ENCODE measurements around the gene RETN.

Gene RETN

DNA sequence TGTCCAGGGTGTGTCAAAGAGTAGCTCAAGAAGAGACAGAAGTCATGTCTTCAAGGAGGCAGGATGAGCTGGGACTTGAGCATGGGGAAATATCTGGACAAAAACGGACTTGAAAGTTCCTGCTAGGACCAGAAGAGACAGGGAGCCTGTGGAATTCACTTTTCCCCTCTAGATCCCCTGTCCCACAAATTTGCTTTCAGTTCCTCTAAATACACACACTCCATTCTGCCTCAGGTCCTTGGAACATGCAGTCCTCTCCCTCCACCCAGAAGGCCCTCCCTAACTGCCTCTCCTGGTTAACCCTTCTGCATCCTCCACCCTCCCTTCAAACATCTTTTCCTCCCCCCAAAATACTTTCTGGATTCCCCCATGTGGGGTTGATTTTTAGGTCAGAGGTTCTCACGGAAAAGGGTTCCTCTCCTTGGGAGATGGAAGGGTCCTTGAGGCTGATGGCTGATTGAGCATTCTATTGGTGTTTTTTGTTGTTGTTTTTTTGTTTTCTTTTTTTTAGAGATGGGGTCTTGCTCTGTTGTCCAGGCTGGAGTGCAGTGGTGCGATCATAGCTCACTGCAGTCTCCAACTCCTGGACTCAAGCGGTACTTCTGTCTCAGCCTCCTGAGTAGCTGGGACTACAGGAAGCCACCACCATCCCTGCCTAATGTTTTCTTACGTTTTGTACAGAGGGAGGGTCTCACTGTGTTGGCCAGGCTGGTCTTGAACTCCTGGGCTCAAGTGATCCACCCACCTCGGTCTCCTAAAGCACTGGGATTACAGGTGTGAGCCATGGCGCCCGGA, 6.9 kb upstream of the RETN start:
- no peak for FAIRE-seq

DNA sequence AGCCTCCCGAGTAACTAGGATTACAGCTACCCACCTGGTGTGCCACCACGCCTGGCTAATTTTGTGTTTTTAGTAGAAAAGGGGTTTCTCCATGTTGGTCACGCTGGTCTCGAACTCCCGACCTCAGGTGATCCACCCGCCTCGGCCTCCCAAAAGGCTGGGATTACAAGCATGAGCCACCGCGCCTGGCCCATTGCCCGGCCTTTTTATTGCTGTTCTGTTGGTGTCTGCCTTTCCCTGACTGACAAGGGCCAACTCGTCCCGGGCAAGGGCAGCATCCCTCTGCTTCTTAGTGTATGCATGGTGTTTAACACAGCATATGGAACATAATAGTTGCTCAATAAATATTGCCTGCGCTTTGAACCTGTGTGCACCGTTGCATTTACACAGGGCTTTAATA, 6.2 kb upstream of the RETN start:
- no peak for FAIRE-seq

DNA sequence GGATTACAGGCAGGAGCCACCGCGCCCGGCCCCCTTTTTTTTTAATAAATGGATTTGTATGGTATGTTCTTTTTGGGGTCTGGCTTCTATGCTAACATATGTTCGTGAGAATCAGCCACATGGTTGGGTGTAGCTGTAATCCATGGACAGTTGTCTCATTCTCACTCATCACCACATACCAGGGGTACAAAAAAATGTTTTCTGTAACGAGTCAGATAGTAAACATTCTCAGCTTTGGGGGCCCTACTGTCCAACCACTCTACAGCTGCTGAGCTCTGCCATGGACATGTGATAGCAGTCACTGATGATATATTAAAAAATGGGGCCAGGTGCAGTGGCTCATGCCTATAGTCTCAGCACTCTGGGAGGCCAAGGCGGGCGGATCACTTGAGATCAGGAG, 5.1 kb upstream of the RETN start:
- FAIRE-seq = no peak

DNA sequence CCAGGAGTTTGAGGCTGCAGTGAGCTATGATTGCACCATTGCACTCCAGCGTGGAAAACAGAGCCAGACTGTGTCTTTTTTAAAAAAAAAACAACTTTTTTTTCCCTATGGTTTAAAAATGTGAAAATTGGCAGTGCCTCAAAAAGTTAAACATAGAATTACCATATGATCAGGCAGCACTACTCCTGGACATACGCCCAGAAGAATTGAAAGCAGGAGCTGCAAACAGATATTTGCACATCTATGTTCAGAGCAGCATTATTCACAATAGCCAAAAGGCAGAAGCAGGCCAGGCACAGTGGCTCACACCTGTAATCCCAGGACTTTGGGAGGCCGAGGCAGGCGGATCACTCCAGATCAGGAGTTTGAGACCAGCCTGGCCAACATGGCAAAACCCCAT, 3.8 kb upstream of the RETN start:
- no peak for FAIRE-seq

DNA sequence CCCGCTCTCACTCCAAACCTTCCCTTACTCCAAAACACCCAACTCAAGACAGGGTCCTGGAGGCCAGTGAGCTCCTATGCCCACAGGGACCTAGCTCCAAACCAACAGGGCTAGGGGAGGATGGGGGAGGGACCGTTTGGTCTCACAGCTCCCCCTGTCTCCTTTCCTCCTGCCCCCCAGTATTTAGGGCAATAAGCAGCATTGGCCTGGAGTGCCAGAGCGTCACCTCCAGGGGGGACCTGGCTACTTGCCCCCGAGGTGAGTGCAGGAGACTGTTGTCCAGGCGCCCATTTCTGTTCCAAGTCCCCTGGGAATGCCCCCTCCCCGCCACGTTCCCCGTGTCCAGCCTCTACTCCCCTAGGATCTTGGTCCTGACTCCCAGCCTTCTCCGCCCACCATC, 792 bp downstream of the RETN start:
- FAIRE-seq = no peak

DNA sequence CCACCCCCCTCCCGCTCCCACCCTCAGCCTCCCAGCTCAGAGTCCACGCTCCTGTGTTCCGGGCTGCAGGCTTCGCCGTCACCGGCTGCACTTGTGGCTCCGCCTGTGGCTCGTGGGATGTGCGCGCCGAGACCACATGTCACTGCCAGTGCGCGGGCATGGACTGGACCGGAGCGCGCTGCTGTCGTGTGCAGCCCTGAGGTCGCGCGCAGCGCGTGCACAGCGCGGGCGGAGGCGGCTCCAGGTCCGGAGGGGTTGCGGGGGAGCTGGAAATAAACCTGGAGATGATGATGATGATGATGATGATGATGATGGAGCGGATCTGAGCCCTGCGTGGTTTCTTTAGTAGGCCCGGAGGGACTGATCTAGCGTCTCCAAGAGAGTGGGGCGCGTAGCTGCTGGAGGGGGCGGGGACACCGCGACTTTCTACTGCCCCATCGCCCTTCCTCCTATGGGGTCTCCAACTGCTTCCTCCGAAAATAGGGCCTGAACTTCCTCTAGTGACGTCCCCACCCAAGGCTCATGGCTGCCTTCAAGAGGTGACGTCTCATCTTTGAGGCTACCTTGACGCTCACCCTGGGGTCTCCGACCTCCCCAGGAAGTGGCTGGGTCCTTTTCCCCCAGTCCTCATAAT, 1.4 kb downstream of the RETN start:
- FAIRE-seq = no peak

DNA sequence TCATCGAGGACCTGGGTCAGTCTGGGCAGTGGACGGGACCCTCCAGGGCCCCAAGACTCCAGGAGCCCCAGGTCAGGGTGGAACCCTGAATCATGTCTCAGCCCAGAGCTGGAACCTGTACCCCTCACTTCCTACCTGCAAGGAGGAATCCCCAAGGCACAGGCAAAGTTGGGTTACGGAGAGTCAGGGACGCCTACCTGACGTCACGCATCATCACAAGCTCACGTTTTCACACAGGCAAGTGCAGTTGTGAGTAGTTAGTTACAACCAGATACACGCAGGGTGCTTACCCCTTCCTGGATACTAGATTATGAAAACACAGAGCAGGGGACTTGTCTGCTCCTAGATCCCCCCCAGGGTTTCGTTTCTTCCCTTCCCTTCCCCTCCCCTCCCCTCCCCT, 1.9 kb downstream of the RETN start:
- FAIRE-seq = no peak

DNA sequence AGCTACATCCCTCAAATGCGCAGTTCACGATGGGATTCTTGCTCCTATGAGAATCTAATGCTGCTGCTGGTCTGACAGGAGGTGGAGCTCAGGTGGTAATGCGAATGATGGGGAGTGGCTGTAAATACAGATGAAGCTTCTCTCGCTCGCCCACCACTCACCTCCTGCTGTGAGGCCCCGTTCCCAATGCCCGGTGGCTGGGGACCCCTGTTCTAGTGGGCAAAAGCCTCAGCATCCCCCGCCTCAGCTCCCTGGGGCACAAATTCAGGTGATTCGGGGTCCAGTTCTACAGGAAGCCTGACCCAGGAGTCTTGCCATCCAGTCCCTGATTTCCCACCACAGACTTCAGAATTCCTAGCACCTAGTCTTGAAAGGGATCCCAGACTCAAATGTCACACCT, 3.7 kb downstream of the RETN start:
- no peak for FAIRE-seq

DNA sequence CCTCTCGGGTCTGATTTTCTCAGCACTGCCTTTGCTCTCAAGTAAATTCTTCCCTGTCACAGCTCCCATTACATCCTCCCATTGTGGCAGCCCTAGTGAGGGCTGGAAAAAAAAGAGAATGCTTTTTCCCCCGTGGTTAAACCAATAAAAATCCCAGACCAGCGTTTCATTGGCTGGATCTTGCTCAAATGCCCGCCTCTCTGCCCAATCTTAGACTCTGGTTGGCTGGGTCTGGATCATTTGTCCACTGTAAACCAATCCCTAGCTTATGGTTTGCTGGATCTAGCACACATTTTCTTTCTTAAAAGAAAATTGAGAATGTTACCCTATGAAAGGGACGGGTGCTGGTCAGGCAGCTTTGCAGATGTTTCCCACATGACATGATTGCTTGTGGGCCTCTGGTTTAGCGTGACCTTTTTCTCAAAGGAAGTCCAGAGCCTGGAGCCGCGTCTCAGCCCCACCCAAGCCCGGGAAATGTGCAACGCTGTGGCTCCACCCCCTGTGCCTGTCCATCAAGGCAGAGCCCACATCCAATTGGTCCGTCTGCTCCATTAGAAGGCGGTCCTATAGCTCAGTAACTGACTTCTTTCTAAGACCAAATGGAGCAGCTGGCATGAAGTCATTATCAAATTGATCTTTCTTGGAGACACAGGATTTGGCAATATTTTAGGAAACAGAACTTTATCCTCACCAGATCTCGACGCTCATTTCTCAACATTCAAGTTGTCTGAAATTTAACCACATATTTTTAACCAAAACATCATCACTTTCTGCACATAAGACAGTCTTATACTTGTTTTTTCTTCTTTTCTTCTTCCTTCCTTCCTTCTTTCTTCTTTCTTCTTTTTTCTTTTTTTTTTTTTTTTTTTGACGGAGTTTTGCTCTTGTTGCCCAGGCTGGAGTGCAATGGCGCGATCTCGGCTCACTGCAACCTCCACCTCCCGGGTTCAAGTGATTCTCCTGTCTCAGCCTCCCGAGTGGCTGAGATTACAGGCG, 5.5 kb downstream of the RETN start:
- FAIRE-seq = no peak

DNA sequence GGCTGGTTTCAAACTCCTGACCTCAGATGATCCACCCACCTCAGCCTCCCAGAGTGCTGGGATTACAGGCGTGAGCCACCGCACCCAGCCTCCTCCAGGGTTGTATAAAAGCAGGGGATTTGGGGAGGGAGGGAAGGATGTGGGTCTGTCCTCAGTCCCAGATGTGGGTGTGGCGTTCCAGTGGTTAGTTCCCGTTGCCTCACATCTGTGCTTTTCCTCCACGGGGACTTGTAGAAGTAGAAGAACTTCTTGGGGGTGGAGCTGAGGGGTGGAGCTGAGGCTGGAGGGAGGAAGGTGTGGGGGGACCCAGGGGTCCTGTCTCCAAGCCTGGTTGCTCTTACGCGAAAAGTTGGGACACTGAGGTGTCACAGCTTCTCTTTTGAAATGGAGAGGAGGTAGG, 7.5 kb downstream of the RETN start:
- no peak for FAIRE-seq

DNA sequence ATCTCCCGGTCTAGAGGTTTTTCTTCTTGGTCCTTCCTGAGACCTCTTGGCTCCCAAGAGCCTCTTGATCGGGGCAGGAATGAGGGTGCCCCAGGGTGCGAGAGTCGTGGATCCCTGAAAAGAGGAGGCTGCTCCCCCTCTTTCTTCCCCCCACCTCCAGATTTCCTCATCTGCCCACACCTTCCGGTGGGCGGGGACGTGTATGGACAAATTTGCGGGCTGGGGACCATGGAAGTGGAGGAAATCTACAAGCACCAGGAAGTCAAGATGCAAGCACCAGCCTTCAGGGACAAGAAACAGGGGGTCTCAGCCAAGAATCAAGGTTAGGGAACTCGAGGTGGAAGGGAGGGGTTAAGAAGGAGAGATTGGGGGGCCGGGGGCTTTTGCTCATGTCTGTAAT, 8.0 kb downstream of the RETN start, which contains the start of gene MCEMP1:
Gene MCEMP1, plus strand, starts transcription at position 237 of the 400 bp plus-strand sequence. Its CDS starts 31 bp downstream, at position 268.
- no peak for FAIRE-seq

DNA sequence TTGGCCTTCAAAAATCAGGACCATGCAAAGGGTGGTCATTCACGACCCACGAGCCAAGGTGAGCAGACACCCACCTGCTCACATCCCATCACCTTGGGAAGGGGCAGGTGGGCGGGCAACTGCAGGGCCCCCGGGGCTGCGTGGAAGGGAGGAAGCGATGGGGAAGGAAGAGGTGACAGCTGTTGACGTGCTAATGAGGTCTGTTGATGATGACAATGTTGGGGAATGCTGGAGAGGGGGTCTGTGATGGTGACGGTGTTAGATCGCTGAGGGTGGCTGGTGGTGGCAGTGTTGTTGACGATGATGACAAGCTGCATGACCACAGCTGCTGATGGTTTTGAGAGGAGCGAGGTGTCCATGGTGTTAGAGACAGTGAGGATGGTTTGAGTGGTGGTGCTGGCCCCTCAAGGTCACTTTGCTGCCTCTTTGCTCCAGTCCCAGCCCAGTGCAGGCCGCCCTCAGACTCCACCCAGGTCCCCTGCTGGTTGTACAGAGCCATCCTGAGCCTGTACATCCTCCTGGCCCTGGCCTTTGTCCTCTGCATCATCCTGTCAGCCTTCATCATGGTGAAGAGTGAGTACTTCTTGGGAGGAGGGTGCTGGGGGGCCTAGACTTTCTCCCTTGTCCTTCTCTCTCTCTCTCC, 8.9 kb downstream of the RETN start:
- FAIRE-seq = no peak

DNA sequence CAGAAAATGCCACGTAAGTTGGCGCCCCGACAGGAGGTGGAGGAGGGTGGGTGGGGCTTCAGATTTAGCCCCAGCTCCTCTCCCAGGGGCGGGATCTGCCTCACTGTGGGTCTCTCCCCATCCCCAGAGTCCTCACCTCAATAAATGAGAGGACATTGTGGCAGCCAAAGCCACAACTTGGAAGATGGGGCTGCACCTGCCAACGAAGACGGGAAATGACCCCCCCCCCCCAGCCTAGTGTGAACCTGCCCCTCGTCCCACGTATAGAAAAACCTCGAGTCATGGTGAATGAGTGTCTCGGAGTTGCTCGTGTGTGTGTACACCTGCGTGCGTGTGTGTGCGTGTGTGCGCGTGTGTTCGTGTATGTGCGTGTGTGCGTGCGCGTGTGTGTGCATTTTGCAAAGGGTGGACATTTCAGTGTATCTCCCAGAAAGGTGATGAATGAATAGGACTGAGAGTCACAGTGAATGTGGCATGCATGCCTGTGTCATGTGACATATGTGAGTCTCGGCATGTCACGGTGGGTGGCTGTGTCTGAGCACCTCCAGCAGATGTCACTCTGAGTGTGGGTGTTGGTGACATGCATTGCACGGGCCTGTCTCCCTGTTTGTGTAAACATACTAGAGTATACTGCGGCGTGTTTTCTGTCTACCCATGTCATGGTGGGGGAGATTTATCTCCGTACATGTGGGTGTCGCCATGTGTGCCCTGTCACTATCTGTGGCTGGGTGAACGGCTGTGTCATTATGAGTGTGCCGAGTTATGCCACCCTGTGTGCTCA, 10.3 kb downstream of the RETN start:
- no peak for FAIRE-seq

DNA sequence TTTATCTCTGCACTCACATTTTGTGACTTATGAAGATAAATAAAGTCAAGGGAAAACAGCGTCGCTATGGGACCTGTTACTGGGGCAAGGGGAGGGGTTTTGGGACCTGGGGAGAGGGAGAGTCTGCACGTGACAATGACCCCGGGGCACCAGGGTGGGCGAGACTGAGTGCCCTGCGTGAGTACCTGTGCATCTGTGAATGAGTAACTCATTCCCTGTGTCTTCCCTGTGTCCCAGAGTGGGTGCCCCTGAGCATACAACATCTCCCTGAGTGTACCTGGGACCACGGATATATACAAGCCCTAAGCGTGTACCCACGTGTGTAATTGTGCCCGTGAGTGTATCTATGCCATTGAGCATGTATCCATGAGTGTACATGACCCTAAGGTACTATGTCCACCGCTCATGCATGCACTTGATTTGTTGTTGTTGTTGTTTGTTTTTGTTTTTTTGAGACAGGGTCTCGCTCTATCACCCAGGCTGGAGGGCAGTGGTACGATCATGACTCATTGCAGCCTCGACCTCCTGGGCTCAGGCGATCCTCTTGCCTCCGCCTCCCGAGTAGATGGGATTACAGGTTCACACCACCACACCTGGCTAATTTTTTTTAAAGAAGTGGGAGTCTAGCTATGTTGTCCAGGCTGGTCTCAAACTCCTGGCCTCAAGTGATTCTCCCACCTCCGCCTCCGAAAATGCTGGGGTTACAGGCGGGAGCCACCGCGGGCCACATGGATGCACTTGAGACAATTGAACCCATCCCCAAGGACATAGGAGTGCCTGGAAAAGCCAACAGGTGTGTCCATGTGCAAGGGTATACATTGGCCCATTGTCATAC, 11.1 kb downstream of the RETN start:
- FAIRE-seq = no peak

DNA sequence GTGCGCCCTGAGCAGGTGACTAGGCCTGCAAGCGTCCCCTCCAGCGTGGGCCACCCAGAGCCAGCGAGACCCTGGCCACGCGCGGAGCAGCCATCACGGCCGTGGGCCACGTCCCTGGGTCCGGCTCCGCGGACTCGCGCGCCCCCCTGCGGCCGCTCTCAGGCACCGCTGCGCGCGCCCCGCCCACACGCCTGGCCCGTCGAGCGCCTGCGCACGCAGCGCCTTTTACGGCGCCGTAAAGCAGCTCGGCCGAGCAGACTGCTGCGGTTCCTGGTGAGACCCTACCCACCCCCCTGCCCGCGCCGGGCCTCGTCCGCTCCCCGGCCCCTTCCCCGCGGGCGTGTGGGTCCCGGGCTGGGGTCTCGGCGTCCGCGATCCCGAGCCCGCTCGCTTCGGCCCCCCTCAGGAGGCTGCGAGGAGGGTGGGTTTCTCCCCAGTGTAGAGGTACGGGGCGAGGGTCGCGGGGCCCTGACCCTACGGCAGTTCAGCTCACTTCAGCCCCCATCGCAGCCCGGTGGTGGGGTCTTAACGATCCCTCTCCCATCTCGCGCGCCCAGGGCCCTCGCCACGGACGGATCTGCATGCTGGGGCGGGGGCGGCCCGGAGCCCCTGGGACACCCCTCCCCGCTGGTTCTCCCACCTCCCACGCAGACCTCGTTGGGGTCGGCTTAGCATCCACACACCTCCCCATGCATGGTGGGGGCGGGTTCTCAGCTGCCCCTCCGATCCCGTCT, 11.9 kb downstream of the RETN start, which contains the start of gene TRAPPC5:
Gene TRAPPC5, plus strand, starts transcription at position 228 of the 734 bp plus-strand sequence. CDS start 1,421 bp downstream, outside the sequence.
- no peak for FAIRE-seq

DNA sequence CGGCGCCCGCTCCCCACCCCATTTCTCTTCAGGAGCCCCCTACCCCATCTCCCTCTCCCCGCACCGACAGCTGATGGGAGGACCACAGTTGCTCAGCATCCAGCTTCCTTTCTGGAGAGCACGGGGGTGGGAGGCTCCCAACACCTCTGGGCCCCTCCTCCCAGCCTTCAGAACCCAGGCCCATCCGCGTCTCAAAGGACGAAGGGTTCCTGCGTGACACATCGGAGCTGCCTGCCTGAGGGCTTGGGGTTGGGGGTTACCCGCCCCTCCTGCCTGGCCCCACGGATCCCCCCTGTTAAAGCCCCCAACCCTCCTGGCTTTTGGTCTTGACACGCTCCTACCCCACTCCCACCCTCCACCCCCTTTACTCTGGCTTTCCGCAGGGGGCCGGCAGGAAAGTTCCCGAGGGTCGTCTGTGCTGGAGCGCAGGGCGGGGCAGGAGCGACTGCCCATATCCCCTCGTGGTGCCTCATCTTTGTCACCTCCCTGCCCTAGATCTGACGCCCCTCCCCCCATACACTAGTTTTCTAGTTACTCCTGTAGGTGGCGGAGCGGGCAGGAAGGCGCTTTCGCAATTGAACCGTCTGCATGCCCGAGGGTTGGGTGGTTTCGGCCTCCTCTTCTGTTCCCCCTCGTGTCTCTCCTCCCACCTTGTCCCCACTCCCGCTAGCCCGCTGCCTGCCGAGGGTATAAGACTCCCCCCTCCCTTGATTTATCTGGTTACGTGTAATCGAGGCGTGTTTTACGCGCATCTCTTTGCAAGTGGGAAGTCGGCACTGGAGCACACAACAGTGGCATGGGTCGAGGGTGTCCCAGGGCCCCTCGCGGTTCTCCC, 12.7 kb downstream of the RETN start:
- no peak for FAIRE-seq

DNA sequence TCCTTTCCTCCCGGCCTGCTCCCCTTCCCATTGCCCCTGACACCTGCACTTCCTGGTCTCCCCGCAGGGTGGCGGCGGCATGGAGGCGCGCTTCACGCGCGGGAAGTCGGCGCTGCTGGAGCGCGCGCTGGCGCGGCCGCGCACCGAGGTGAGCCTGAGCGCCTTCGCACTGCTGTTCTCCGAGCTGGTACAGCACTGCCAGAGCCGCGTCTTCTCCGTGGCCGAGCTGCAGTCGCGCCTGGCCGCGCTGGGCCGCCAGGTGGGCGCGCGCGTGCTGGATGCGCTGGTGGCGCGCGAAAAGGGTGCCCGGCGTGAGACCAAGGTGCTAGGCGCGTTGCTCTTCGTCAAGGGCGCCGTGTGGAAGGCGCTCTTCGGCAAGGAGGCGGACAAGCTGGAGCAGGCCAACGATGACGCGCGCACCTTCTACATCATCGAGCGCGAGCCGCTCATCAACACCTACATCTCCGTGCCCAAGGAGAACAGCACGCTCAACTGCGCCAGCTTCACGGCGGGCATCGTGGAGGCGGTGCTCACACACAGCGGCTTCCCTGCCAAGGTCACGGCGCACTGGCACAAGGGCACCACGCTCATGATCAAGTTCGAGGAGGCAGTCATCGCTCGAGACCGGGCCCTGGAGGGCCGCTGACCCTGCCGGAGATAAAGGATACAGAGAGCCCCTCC, 13.5 kb downstream of the RETN start:
- no peak for FAIRE-seq
